Panc1 (cell line): ENCODE data around the gene PHC2. TPM values are rescaled to one million over a fixed set of nuclear protein-coding genes. Genes with fewer than 3 reads are reported as not detected.

Experiments used
- ATAC-seq: fragments of 200-7000 bp; cut with Tn5 transposase; 2 replicates; pipeline ENCODE4 v1.9.1; 2020; ENCODE audit warnings: mild to moderate bottlenecking, moderate library complexity
- BruUV-seq: library from RNA; stranded (reverse); fragments of 400-500 nt; replicated peaks from 2 replicates; lab custom pipeline; 2021; lab: Mats Ljungman, UMichigan
- CTCF ChIA-PET: fragments of 300-600 bp; sonication (Branson Sonifier 250); formaldehyde crosslinking; loops from one replicate; lab custom pipeline; 2022; ENCODE audit warnings: antibody characterized with exemption; lab: Charles Lee
- POLR2A ChIA-PET: fragments of 300-600 bp; sonication (Branson Sonifier 250); formaldehyde crosslinking; loops from one replicate; lab custom pipeline; 2022; ENCODE audit warnings: antibody characterized with exemption; lab: Charles Lee
- DNase-seq: peaks from one replicate; pipeline ENCODE4 v3.0.0-alpha.2; 2010; ENCODE audit warnings: low read depth, low spot score
- H3K27ac ChIP-seq: 2 replicates; pipeline ENCODE4 v1.5.1; 2011; ENCODE audit warnings: mild to moderate bottlenecking, low read length, inconsistent platforms
- H3K27me3 ChIP-seq: fragments of 200-500 bp; sonication (Bioruptor generic); 2 replicates; pipeline ENCODE4 v1.6.0; 2014; ENCODE audit warnings: low read length, inconsistent platforms; ENCODE audit not compliant: control insufficient read depth, insufficient read depth
- H3K36me3 ChIP-seq: fragments of 200-500 bp; sonication (Bioruptor generic); 2 replicates; pipeline ENCODE4 v1.5.1; 2014; ENCODE audit warnings: inconsistent platforms, mild to moderate bottlenecking, low read length, moderate library complexity; ENCODE audit not compliant: control insufficient read depth, insufficient read depth
- H3K4me1 ChIP-seq: 2 replicates; pipeline ENCODE4 v1.5.1; 2011; ENCODE audit warnings: inconsistent platforms, mild to moderate bottlenecking, low read length, moderate library complexity; ENCODE audit not compliant: control insufficient read depth, insufficient read depth
- H3K4me3 ChIP-seq, 2 experiments: 2 replicates each; pipeline ENCODE4 v1.5.1; 2011 to 2012; ENCODE audit warnings: low read depth in 2 of 2, low read length in 2 of 2, mild to moderate bottlenecking in 2 of 2, inconsistent platforms in 1 of 2, moderate library complexity in 1 of 2
- H3K9me3 ChIP-seq: fragments of 200-500 bp; sonication (Bioruptor generic); 2 replicates; pipeline ENCODE4 v1.5.1; 2014; ENCODE audit warnings: low read depth, mild to moderate bottlenecking, inconsistent platforms, low read length, moderate library complexity; ENCODE audit not compliant: control insufficient read depth, insufficient read depth
- CTCF ChIP-seq: fragments of 450-650 bp; IDR thresholded peaks from 2 replicates; pipeline ENCODE4 v1.5.1; 2017; ENCODE audit warnings: mild to moderate bottlenecking
- POLR2AphosphoS5 ChIP-seq: IDR thresholded peaks from 2 replicates; pipeline ENCODE4 v1.6.1; 2012; ENCODE audit warnings: mild to moderate bottlenecking, low read depth, low read length, moderate library complexity
- REST ChIP-seq, 2 experiments: IDR thresholded peaks; 2 replicates each; pipeline ENCODE4 v1.6.1; 2011 to 2012; ENCODE audit warnings: low read depth in 2 of 2, control low read depth in 1 of 2, low read length in 1 of 2, mild to moderate bottlenecking in 1 of 2, moderate library complexity in 1 of 2; ENCODE audit not compliant: insufficient read depth in 1 of 2
- SIN3A ChIP-seq: IDR thresholded peaks from 2 replicates; pipeline ENCODE4 v1.6.1; 2012; ENCODE audit warnings: low read depth, mild to moderate bottlenecking, low read length, moderate library complexity, borderline replicate concordance; ENCODE audit not compliant: insufficient read depth
- TCF7L2 ChIP-seq: IDR thresholded peaks from 2 replicates; pipeline ENCODE4 v1.6.1; 2011; ENCODE audit warnings: mild to moderate bottlenecking, low read depth, low read length, inconsistent platforms
- in situ Hi-C: cut with HindIII; loops from 2 replicates; pipeline ENCODE4 v1.10.0; 2016; ENCODE audit warnings: low sequenced_read_pairs, low pct_unique_long_range_greater_than_20kb
- intact Hi-C: fragments of 100-400 bp; cut with micrococcal nuclease; formaldehyde crosslinking; loops from one replicate; pipeline ENCODE4 v1.10.0; 2022; ENCODE audit not compliant: unreplicated experiment
- total RNA-seq: library from RNA; stranded (reverse); gene quantifications from one replicate; pipeline ENCODE4 v1.2.1, GENCODE V29; 2021; ENCODE audit not compliant: unreplicated experiment

The PHC2 gene
- total RNA-seq, 1 experiment from 2014 or later, result 122 TPM

- TF ChIP-seq REST (IDR thresholded peaks at IDR 0.05; ENCODE audit: insufficient read depth in 1 of 2, low read depth in 2 of 2, low read length in 1 of 2), result no peak
- no peak for TF ChIP-seq SIN3A
- TF ChIP-seq TCF7L2, result no peak
- no peak for TF ChIP-seq CTCF
- no peak for TF ChIP-seq POLR2AphosphoS5
- no peaks in the 10 kb centered on the region for H3K4me1 ChIP-seq
- no peak overlapping the region for H3K27ac ChIP-seq
- CTCF ChIA-PET, result no interaction called here
- H3K4me3 ChIP-seq, result no peak overlapping the region
- no TSS peak for BruUV-seq
- no peaks in the 10 kb centered on the region for H3K36me3 ChIP-seq
- no peaks in the 10 kb centered on the region; the same call in 1 of the 2 replicates for H3K27me3 ChIP-seq
- POLR2A ChIA-PET, result no interaction called here
- in situ Hi-C loops (no loop called here), intact Hi-C loops (no loop called here)
- ATAC-seq (no peak), DNase-seq (no peak)
- H3K9me3 ChIP-seq, result no peaks in the 10 kb centered on the region
Observed at GRCh38 chr1:33390542-33390941, 40.4 kb downstream of the PHC2 start.

GRCh38 chr1:33388805-33389771, 41.8 kb downstream of the PHC2 start:
- Histone ChIP-seq H3K4me1 (no peaks in the 10 kb centered on the region), H3K9me3 (no peaks in the 10 kb centered on the region), H3K27ac (no peak overlapping the region), H3K4me3 (no peak overlapping the region), H3K27me3 (no peaks in the 10 kb centered on the region; the same call in 1 of the 2 replicates), H3K36me3 (no peaks in the 10 kb centered on the region)
- CTCF ChIA-PET, result no interaction called here
- TF ChIP-seq REST (IDR thresholded peaks at IDR 0.05; ENCODE audit: insufficient read depth in 1 of 2, low read depth in 2 of 2, low read length in 1 of 2) (no peak), TCF7L2 (no peak), SIN3A (no peak), POLR2AphosphoS5 (no peak), CTCF (no peak)
- in situ Hi-C loops, result no loop called here
- DNase-seq (no peak), ATAC-seq (no peak)
- no TSS peak for BruUV-seq
- intact Hi-C loops, result no loop called here
- POLR2A ChIA-PET, result no interaction called here
